Measurements from ENCODE around the gene KIAA1614.

The KIAA1614 gene

GRCh38 chr1:180888870-180889269 lies 23.8 kb upstream of the KIAA1614 start:
- no peak overlapping the region for H3K4me3 ChIP-seq (ENCODE audit: low read length)
- no peak for DNase-seq (ENCODE audit: low read depth)
- no peak for TF ChIP-seq CTCF (conservative IDR thresholded peaks at IDR 0.05; ENCODE audit: low read depth, low read length)

- H3K4me3 ChIP-seq (ENCODE audit: low read length): no peak overlapping the region
- no peak for TF ChIP-seq CTCF (conservative IDR thresholded peaks at IDR 0.05; ENCODE audit: low read depth, low read length)
- no peak for DNase-seq (ENCODE audit: low read depth)
These were observed 23.4 kb upstream of the KIAA1614 start for GRCh38 chr1:180889325-180889724.

- no peak for DNase-seq (ENCODE audit: low read depth)
- H3K4me3 ChIP-seq (ENCODE audit: low read length): no peak overlapping the region
- no peak for TF ChIP-seq CTCF (conservative IDR thresholded peaks at IDR 0.05; ENCODE audit: low read depth, low read length)
These were observed 20.4 kb upstream of the KIAA1614 start for GRCh38 chr1:180892272-180892671.

- DNase-seq (ENCODE audit: low read depth): no peak
- H3K4me3 ChIP-seq (ENCODE audit: low read length): no peak overlapping the region
- TF ChIP-seq CTCF (conservative IDR thresholded peaks at IDR 0.05; ENCODE audit: low read depth, low read length): no peak
These were observed 20.0 kb upstream of the KIAA1614 start for GRCh38 chr1:180892675-180893074.

GRCh38 chr1:180893614-180894013 lies 19.1 kb upstream of the KIAA1614 start:
- TF ChIP-seq CTCF (conservative IDR thresholded peaks at IDR 0.05; ENCODE audit: low read depth, low read length): no peak
- no peak overlapping the region for H3K4me3 ChIP-seq (ENCODE audit: low read length)
- no peak for DNase-seq (ENCODE audit: low read depth)

- no peak for DNase-seq (ENCODE audit: low read depth)
- no peak for TF ChIP-seq CTCF (conservative IDR thresholded peaks at IDR 0.05; ENCODE audit: low read depth, low read length)
These were observed 16.5 kb upstream of the KIAA1614 start for GRCh38 chr1:180896161-180896560.

GRCh38 chr1:180898441-180899219 lies 14.1 kb upstream of the KIAA1614 start:
- TF ChIP-seq CTCF (conservative IDR thresholded peaks at IDR 0.05; ENCODE audit: low read depth, low read length): no peak
- no peak for DNase-seq (ENCODE audit: low read depth)
- no peak overlapping the region for H3K4me3 ChIP-seq (ENCODE audit: low read length)

More at GRCh38 chr1:180896161-180896560, 16.5 kb upstream of the KIAA1614 start:
- no peak overlapping the region for H3K4me3 ChIP-seq (ENCODE audit: low read length)

Data from retinal pigment epithelial cell (primary cell).